ENCODE measurements around the gene SUPT5H.

SUPT5H gene

DNA sequence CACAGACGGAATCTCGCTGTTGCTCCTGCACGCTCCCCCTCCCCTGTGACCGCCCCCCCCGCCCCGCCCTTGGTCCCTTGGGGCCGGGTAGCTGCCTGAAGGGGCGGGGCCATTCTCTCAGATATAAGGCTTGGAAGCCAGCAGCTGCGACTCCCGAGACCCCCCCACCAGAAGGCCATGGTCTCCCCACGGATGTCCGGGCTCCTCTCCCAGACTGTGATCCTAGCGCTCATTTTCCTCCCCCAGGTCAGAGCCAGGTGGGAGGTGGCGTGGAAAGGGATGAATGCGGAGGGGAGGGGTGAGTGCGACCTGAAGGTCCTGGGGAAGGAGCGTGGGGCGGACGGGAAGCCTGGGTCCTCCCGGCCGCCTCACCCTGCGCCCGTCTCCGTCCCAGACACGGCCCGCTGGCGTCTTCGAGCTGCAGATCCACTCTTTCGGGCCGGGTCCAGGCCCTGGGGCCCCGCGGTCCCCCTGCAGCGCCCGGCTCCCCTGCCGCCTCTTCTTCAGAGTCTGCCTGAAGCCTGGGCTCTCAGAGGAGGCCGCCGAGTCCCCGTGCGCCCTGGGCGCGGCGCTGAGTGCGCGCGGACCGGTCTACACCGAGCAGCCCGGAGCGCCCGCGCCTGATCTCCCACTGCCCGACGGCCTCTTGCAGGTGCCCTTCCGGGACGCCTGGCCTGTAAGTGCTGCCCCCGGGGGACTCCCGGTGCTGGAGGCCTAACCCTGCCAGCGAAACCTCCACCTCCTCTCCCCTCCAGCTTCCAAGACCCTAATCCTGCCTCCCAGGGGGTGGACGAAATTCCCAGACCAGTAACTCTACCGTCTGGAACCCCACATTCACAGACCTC lies 53.6 kb downstream of the SUPT5H start, which contains the start of gene DLL3:
DLL3 (plus strand) TSS at position 150 of the 845 bp plus-strand sequence; CDS start at position 178, 28 bp downstream.
- peak in 1 of 2 experiments; percentile 29 for DNase-seq

GRCh38 chr19:39499932-39500331 lies 54.5 kb downstream of the SUPT5H start:
- no peak for DNase-seq

DNA sequence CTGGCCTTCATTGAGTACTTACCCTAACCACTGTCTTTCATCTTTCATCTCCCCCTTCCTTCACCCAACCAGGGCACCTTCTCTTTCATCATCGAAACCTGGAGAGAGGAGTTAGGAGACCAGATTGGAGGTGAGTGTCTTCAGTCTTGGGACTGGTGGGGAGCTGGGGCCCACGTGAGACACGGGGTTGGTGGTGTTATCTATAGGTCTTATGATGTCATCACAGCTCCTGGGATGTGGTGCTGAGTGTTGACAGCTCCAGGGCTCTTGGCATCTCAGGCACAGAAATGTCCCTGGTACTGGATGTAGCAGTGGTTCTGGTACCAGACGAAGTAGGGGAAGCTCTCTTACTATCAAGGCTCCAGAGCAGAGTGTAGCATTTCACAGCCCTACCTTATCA lies 55.2 kb downstream of the SUPT5H start:
- no peak for DNase-seq

- no peak for DNase-seq
Measured at GRCh38 chr19:39501340-39501739, 56.0 kb downstream of the SUPT5H start.

GRCh38 chr19:39502640-39503417 lies 57.4 kb downstream of the SUPT5H start:
- DNase-seq, result peak; percentile 56 to 58

- no peak for DNase-seq
Measured at GRCh38 chr19:39506598-39506943, 61.2 kb downstream of the SUPT5H start.

DNA sequence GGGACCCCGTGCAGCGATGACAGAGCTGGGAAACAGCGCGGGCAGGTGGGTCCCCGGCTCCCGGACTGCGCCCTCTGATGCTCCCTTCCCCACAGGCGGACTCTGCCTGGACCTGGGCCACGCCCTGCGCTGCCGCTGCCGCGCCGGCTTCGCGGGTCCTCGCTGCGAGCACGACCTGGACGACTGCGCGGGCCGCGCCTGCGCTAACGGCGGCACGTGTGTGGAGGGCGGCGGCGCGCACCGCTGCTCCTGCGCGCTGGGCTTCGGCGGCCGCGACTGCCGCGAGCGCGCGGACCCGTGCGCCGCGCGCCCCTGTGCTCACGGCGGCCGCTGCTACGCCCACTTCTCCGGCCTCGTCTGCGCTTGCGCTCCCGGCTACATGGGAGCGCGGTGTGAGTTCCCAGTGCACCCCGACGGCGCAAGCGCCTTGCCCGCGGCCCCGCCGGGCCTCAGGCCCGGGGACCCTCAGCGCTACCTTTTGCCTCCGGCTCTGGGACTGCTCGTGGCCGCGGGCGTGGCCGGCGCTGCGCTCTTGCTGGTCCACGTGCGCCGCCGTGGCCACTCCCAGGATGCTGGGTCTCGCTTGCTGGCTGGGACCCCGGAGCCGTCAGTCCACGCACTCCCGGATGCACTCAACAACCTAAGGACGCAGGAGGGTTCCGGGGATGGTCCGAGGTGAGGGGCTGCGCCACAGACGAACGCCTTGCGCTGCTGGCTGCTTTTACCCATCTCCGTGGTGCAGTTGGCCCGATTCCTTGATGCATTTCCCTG lies 61.7 kb downstream of the SUPT5H start:
- DNase-seq, result peak; percentile 64 to 74

DNA sequence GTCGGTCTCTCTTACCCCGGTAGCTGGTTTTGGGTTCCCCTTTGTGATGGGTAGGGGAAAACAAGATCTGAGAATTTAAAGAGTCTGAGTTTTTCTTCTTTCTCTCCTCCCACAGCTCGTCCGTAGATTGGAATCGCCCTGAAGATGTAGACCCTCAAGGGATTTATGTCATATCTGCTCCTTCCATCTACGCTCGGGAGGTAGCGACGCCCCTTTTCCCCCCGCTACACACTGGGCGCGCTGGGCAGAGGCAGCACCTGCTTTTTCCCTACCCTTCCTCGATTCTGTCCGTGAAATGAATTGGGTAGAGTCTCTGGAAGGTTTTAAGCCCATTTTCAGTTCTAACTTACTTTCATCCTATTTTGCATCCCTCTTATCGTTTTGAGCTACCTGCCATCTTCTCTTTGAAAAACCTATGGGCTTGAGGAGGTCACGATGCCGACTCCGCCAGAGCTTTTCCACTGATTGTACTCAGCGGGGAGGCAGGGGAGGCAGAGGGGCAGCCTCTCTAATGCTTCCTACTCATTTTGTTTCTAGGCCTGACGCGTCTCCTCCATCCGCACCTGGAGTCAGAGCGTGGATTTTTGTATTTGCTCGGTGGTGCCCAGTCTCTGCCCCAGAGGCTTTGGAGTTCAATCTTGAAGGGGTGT lies 62.5 kb downstream of the SUPT5H start:
- DNase-seq, result no peak

DNA sequence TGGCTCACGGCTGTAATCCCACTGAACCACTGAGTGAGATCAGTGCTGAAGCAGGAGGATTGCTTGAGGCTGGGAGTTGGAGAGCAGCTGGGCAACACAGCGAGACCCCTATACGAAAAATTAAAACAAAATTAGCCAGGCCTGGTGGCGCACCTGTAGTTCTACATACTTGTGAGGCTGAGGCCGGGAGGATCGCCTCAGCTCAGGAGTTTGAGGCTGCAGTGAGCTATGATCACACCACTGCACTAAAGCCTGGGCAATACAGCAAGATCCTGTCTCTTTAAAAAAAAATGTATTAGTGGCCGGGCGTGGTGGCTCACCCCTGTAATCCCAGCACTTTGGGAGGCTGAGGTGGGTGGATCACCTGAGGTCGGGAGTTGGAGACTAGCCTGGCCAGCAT lies 63.2 kb downstream of the SUPT5H start:
- no peak for DNase-seq

GRCh38 chr19:39509233-39509632 lies 63.9 kb downstream of the SUPT5H start:
- DNase-seq, result no peak

GRCh38 chr19:39512988-39513387 lies 67.6 kb downstream of the SUPT5H start:
- DNase-seq, result no peak

- DNase-seq, result no peak
Measured at GRCh38 chr19:39514840-39515550, 69.6 kb downstream of the SUPT5H start, which contains the start of gene SELENOV. TSS of gene SELENOV (plus strand) at chr19:39515139. CDS start at chr19:39515213, 74 bp downstream.

DNA sequence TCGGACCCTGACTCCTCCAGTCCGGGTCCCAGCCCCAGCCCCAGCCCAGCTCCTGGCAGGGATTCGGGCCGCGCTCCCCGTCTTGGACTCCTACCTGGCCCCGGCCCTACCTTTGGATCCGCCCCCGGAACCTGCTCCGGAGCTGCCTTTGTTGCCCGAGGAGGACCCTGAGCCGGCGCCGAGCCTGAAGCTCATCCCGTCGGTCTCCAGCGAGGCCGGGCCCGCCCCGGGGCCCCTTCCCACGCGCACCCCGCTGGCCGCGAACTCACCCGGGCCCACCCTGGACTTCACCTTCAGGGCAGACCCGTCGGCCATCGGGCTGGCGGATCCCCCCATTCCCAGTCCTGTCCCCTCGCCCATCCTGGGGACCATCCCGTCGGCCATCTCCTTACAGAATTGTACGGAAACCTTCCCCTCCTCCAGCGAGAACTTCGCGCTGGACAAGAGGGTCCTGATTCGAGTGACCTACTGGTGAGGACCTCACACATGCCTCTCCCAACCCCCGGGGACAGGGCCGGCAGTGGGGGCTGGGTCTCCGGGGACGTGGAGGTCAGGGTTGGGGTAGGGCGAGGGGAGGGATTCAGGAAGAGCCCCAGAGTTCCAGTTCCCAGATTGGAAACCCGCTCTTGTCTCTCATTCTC lies 70.3 kb downstream of the SUPT5H start:
- DNase-seq, result no peak

DNA sequence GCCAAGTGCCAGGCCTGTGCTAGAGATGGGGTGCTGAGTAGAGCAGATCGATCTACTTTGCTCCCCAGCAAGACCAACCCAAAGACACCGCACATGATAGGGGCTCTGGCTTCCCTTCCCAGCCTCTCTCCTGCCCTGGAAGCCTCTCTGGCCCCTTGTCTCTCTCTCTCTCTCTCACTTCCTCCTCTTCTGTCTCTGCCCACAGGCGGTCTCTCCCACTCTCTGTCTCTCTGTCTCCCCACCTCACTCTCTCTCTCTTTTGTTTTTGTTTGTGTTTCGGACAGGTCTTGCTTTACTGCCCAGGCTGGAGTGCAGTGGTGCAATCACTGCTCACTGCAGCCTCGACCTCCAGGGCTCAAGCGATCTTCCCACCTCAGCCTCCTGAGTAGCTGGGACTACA lies 70.9 kb downstream of the SUPT5H start:
- no peak for DNase-seq

- no peak for DNase-seq
Measured at GRCh38 chr19:39517432-39517831, 72.0 kb downstream of the SUPT5H start.

DNA sequence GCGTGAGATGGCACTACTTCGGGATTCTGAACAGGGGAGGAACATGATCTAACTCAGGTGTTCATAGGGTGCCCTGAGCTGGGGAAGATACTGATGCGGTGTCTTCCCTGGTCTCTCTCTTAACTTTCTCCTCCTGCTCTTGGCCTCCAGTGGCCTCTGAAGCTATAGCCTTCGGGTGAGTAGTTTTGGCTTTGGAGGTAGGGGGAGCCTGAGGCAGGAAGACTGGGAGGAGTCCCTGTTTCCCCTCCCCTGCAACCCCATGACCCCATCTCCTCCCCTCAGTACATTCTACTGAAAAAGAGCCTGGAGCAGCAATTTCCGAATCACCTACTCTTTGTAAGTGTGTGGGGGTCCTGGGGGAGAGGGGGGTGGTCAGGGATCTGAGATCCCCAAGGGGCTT lies 73.1 kb downstream of the SUPT5H start:
- no peak for DNase-seq

DNA sequence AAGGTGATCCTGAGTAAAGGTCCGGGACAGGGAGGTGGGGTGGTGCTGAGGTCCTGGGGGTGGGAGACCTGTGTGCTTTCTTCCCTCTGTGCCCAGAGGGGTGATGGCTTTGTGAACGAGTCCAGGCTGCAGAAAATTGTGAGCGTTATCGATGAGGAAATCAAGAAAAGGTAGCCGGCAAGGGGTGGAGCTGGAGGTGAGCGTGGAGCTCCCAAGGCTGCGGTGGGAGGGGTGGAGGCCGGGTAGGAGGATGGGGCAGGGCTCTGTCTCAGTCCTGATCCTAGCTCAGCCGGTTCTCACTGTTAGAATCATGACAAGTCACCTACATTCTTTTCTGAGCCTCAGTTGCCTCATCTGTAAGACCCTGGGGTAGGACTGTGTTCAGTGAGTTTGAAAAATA lies 73.6 kb downstream of the SUPT5H start:
- no peak for DNase-seq

- DNase-seq, result no peak
Measured at GRCh38 chr19:39520541-39521484, 75.4 kb downstream of the SUPT5H start.

DNA sequence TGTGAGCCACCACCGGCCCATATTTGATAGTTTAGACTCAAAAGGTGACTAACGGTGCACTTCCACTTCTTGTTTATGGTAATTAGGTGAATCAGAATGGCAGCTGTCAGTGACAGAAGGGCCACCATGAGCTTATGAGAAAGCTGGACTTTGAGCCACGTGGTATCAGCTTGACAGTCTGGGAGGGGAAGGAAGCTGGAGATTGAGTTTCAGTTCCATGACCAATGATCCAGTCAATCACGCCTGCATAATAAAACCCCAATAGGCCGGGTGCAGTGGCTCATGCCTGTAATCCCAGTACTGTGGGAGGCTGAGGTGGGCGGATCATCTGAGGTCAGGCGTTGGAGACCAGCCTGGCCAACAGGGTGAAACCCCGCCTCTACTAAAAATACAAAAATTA lies 79.1 kb downstream of the SUPT5H start:
- no peak for DNase-seq

GRCh38 chr19:39525205-39525604 lies 79.8 kb downstream of the SUPT5H start:
- no peak for DNase-seq

All from Kasumi-1 (cell line).